ENCODE data around the gene KCNT1. TPM values are rescaled to one million over a fixed set of nuclear protein-coding genes. Genes with fewer than 3 reads are reported as not detected.

The KCNT1 gene
- total RNA-seq, 2 experiments from 2014 or later, result not detected

GRCh38 chr9:135801070-135801469 lies 99.1 kb downstream of the KCNT1 start:
- no peak overlapping the region for H3K27ac Mint-ChIP-seq
- CTCF ChIA-PET, result no interaction called here
- peaks cover 3% of the 10 kb centered on the region for H3K27me3 Mint-ChIP-seq (ENCODE audit: low read depth)
- no peak overlapping the region for H3K4me3 Mint-ChIP-seq
- no peak for DNase-seq
- intact Hi-C loops (cut with micrococcal nuclease), result no loop called here
- H3K9me3 Mint-ChIP-seq, result no peaks in the 10 kb centered on the region
- no peaks in the 10 kb centered on the region for H3K36me3 Mint-ChIP-seq (ENCODE audit: low read depth)
- H3K4me1 Mint-ChIP-seq (ENCODE audit: low read depth), result no peaks in the 10 kb centered on the region

- H3K27ac Mint-ChIP-seq, result no peak overlapping the region
- H3K9me3 Mint-ChIP-seq, result no peaks in the 10 kb centered on the region
- intact Hi-C loops (cut with micrococcal nuclease), result no loop called here
- CTCF ChIA-PET, result no interaction called here
- no peaks in the 10 kb centered on the region for H3K4me1 Mint-ChIP-seq (ENCODE audit: low read depth)
- no peak overlapping the region for H3K4me3 Mint-ChIP-seq
- DNase-seq, result no peak
- H3K27me3 Mint-ChIP-seq (ENCODE audit: low read depth), result no peaks in the 10 kb centered on the region
- no peaks in the 10 kb centered on the region for H3K36me3 Mint-ChIP-seq (ENCODE audit: low read depth)
Observed at GRCh38 chr9:135802876-135803419, 101.0 kb downstream of the KCNT1 start.

GRCh38 chr9:135803441-135803840 lies 101.5 kb downstream of the KCNT1 start:
- CTCF ChIA-PET, result no interaction called here
- no peaks in the 10 kb centered on the region for H3K36me3 Mint-ChIP-seq (ENCODE audit: low read depth)
- DNase-seq, result no peak
- intact Hi-C loops (cut with micrococcal nuclease), result no loop called here
- H3K27me3 Mint-ChIP-seq (ENCODE audit: low read depth), result no peaks in the 10 kb centered on the region
- H3K4me1 Mint-ChIP-seq (ENCODE audit: low read depth), result no peaks in the 10 kb centered on the region
- H3K4me3 Mint-ChIP-seq, result no peak overlapping the region
- no peaks in the 10 kb centered on the region for H3K9me3 Mint-ChIP-seq
- H3K27ac Mint-ChIP-seq, result no peak overlapping the region

- CTCF ChIA-PET, result no interaction called here
- intact Hi-C loops (cut with micrococcal nuclease), result no loop called here
- no peak overlapping the region for H3K27ac Mint-ChIP-seq
Observed at GRCh38 chr9:135804581-135805421, 102.8 kb downstream of the KCNT1 start.

DNA sequence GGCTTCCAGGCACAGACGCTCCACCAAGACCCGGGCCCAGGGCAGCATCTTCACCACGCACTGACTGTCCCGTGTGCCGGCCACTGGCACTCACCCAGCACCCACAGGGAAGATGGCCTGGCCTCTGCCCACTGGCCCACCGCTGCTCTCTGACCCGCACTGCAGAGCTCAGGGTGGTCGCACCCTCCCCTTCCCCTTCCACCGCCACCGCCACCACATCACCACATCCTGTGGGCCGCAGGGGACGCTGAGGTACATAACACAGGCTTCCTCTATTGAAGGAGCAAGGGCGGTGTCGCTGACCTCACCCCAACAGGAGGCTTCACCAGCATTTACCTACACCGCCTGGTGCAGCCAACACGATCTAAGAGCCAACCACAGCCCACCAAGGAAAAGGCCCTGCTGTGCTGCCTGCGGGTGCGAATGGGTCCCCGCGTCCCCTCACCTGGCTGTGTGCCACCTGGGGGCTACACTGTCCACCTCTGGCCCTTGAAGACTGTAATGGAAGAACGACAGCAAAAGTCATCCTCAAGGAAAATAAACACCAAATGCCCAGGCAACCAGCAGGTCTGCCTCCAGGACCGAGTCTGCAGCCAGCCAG lies 103.5 kb downstream of the KCNT1 start:
- Mint-ChIP-seq H3K27ac (no peak overlapping the region), H3K27me3 (ENCODE audit: low read depth) (no peaks in the 10 kb centered on the region), H3K36me3 (ENCODE audit: low read depth) (peaks cover 3% of the 10 kb centered on the region), H3K4me1 (ENCODE audit: low read depth) (no peaks in the 10 kb centered on the region), H3K9me3 (no peaks in the 10 kb centered on the region), H3K4me3 (no peak overlapping the region)
- intact Hi-C loops (cut with micrococcal nuclease), result no loop called here
- DNase-seq, result no peak
- CTCF ChIA-PET, result no interaction called here

More at GRCh38 chr9:135804581-135805421, 102.8 kb downstream of the KCNT1 start:
- Mint-ChIP-seq H3K4me1 (ENCODE audit: low read depth) (no peaks in the 10 kb centered on the region), H3K4me3 (no peak overlapping the region), H3K36me3 (ENCODE audit: low read depth) (peaks cover under 1% of the 10 kb centered on the region), H3K27me3 (ENCODE audit: low read depth) (no peaks in the 10 kb centered on the region), H3K9me3 (no peaks in the 10 kb centered on the region)
- no peak for DNase-seq

GRCh38 chr9:135809166-135809565 lies 107.2 kb downstream of the KCNT1 start:
- H3K27me3 Mint-ChIP-seq (ENCODE audit: low read depth), result no peaks in the 10 kb centered on the region
- no peak overlapping the region for H3K4me3 Mint-ChIP-seq
- no peaks in the 10 kb centered on the region for H3K4me1 Mint-ChIP-seq (ENCODE audit: low read depth)
- intact Hi-C loops (cut with micrococcal nuclease), result no loop called here
- CTCF ChIA-PET, result no interaction called here
- peak; percentile 1 for DNase-seq
- H3K9me3 Mint-ChIP-seq, result no peaks in the 10 kb centered on the region
- no peak overlapping the region for H3K27ac Mint-ChIP-seq
- H3K36me3 Mint-ChIP-seq (ENCODE audit: low read depth), result peaks cover 16% of the 10 kb centered on the region

GRCh38 chr9:135810806-135811575 lies 109.0 kb downstream of the KCNT1 start:
- CTCF ChIA-PET, result no interaction called here
- H3K4me1 Mint-ChIP-seq (ENCODE audit: low read depth), result no peaks in the 10 kb centered on the region
- intact Hi-C loops (cut with micrococcal nuclease), result no loop called here
- H3K27ac Mint-ChIP-seq, result no peak overlapping the region
- no peaks in the 10 kb centered on the region for H3K27me3 Mint-ChIP-seq (ENCODE audit: low read depth)
- DNase-seq, result peak; percentile 0
- no peaks in the 10 kb centered on the region for H3K9me3 Mint-ChIP-seq
- peaks cover 26% of the 10 kb centered on the region for H3K36me3 Mint-ChIP-seq (ENCODE audit: low read depth)
- no peak overlapping the region for H3K4me3 Mint-ChIP-seq

- no peak overlapping the region for H3K4me3 Mint-ChIP-seq
- H3K4me1 Mint-ChIP-seq (ENCODE audit: low read depth), result no peaks in the 10 kb centered on the region
- intact Hi-C loops (cut with micrococcal nuclease), result no loop called here
- H3K36me3 Mint-ChIP-seq (ENCODE audit: low read depth), result peaks cover 26% of the 10 kb centered on the region
- CTCF ChIA-PET, result no interaction called here
- no peak for DNase-seq
- no peak overlapping the region for H3K27ac Mint-ChIP-seq
- H3K27me3 Mint-ChIP-seq (ENCODE audit: low read depth), result no peaks in the 10 kb centered on the region
- no peaks in the 10 kb centered on the region for H3K9me3 Mint-ChIP-seq
Observed at GRCh38 chr9:135811801-135812200, 109.8 kb downstream of the KCNT1 start.

GRCh38 chr9:135812961-135813360 lies 111.0 kb downstream of the KCNT1 start:
- CTCF ChIA-PET, result no interaction called here
- peaks cover 26% of the 10 kb centered on the region for H3K36me3 Mint-ChIP-seq (ENCODE audit: low read depth)
- H3K27me3 Mint-ChIP-seq (ENCODE audit: low read depth), result no peaks in the 10 kb centered on the region
- H3K9me3 Mint-ChIP-seq, result no peaks in the 10 kb centered on the region
- intact Hi-C loops (cut with micrococcal nuclease), result no loop called here
- no peak overlapping the region for H3K4me3 Mint-ChIP-seq
- no peak for DNase-seq
- no peak overlapping the region for H3K27ac Mint-ChIP-seq
- H3K4me1 Mint-ChIP-seq (ENCODE audit: low read depth), result no peaks in the 10 kb centered on the region

GRCh38 chr9:135813671-135814290 lies 111.8 kb downstream of the KCNT1 start:
- intact Hi-C loops (cut with micrococcal nuclease), result no loop called here
- no peaks in the 10 kb centered on the region for H3K4me1 Mint-ChIP-seq (ENCODE audit: low read depth)
- DNase-seq, result no peak
- CTCF ChIA-PET, result no interaction called here
- H3K36me3 Mint-ChIP-seq (ENCODE audit: low read depth), result peaks cover 29% of the 10 kb centered on the region
- H3K4me3 Mint-ChIP-seq, result no peak overlapping the region
- H3K9me3 Mint-ChIP-seq, result no peaks in the 10 kb centered on the region
- no peak overlapping the region for H3K27ac Mint-ChIP-seq
- no peaks in the 10 kb centered on the region for H3K27me3 Mint-ChIP-seq (ENCODE audit: low read depth)

DNA sequence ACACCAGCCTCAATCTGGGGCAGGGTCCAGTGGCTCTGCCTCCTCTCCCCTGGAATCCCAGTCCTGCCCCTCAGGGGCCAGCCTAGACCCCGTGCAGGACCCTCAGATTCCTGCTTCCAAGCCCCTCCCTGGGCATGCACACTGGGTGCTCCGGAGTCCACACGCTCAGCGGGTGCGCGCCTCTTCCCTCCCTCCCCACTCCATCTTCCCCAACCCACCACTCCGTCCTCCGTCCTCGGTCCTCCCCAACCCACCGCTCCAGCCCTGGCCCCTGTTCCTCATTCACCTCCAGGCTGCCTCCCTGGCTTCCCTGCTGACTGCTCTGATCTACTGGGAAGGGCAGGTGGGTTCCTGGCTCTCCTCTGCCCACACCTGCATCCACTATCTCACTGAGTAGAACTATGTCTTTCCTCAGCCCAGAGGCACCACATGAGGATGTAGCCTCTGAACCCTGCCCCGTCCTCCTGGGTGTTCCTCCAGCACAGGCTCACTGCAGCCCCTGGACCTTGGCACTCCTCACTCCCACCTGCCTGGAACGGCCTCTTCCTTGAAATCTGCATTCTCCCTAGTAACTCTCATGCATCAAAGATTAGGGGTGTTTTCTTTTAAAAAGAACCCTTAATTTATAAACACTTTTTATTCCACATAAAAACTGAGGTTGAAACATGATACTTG lies 112.6 kb downstream of the KCNT1 start:
- peaks cover 32% of the 10 kb centered on the region for H3K36me3 Mint-ChIP-seq (ENCODE audit: low read depth)

GRCh38 chr9:135815413-135815812 lies 113.4 kb downstream of the KCNT1 start:
- CTCF ChIA-PET, result no interaction called here
- H3K4me3 Mint-ChIP-seq, result no peak overlapping the region
- peaks cover 35% of the 10 kb centered on the region for H3K36me3 Mint-ChIP-seq (ENCODE audit: low read depth)
- no peaks in the 10 kb centered on the region for H3K4me1 Mint-ChIP-seq (ENCODE audit: low read depth)
- intact Hi-C loops (cut with micrococcal nuclease), result no loop called here
- no peak for DNase-seq
- H3K27me3 Mint-ChIP-seq (ENCODE audit: low read depth), result no peaks in the 10 kb centered on the region
- H3K9me3 Mint-ChIP-seq, result no peaks in the 10 kb centered on the region
- no peak overlapping the region for H3K27ac Mint-ChIP-seq

More for the DNA sequence above, 112.6 kb downstream of the KCNT1 start:
- Mint-ChIP-seq H3K27me3 (ENCODE audit: low read depth) (no peaks in the 10 kb centered on the region), H3K9me3 (no peaks in the 10 kb centered on the region), H3K4me1 (ENCODE audit: low read depth) (no peaks in the 10 kb centered on the region), H3K27ac (no peak overlapping the region), H3K4me3 (no peak overlapping the region)
- intact Hi-C loops (cut with micrococcal nuclease), result no loop called here
- DNase-seq, result no peak
- CTCF ChIA-PET, result no interaction called here

Measured in activated naive CD4-positive, alpha-beta T cell treated with anti-CD3 and anti-CD28 coated beads for 36 hours (primary cell).